ENCODE results near the gene OR51I1.

GRCh38 chr11:5420993-5421392, 20.3 kb downstream of the OR51I1 start:
- TF ChIP-seq ZNF8 (CRISPR knock-in tag; IDR thresholded peaks at IDR 0.05) (no peak), RARB (CRISPR knock-in tag; IDR thresholded peaks at IDR 0.05) (no peak), ZFP30 (CRISPR knock-in tag; IDR thresholded peaks at IDR 0.05) (no peak), ZNF70 (CRISPR knock-in tag; IDR thresholded peaks at IDR 0.05) (no peak)
- TF ChIP-seq, protein P1, sequence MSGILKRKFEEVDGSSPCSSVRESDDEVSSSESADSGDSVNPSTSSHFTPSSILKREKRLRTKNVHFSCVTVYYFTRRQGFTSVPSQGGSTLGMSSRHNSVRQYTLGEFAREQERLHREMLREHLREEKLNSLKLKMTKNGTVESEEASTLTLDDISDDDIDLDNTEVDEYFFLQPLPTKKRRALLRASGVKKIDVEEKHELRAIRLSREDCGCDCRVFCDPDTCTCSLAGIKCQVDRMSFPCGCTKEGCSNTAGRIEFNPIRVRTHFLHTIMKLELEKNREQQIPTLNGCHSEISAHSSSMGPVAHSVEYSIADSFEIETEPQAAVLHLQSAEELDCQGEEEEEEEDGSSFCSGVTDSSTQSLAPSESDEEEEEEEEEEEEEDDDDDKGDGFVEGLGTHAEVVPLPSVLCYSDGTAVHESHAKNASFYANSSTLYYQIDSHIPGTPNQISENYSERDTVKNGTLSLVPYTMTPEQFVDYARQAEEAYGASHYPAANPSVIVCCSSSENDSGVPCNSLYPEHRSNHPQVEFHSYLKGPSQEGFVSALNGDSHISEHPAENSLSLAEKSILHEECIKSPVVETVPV (CRISPR knock-in tag; IDR thresholded peaks at IDR 0.05) = no peak
- TF ChIP-seq, protein P2, sequence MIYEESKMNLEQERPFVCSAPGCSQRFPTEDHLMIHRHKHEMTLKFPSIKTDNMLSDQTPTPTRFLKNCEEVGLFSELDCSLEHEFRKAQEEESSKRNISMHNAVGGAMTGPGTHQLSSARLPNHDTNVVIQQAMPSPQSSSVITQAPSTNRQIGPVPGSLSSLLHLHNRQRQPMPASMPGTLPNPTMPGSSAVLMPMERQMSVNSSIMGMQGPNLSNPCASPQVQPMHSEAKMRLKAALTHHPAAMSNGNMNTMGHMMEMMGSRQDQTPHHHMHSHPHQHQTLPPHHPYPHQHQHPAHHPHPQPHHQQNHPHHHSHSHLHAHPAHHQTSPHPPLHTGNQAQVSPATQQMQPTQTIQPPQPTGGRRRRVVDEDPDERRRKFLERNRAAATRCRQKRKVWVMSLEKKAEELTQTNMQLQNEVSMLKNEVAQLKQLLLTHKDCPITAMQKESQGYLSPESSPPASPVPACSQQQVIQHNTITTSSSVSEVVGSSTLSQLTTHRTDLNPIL (CRISPR knock-in tag; IDR thresholded peaks at IDR 0.05; ENCODE audit: low read depth) = no peak
- TF ChIP-seq, protein P3, sequence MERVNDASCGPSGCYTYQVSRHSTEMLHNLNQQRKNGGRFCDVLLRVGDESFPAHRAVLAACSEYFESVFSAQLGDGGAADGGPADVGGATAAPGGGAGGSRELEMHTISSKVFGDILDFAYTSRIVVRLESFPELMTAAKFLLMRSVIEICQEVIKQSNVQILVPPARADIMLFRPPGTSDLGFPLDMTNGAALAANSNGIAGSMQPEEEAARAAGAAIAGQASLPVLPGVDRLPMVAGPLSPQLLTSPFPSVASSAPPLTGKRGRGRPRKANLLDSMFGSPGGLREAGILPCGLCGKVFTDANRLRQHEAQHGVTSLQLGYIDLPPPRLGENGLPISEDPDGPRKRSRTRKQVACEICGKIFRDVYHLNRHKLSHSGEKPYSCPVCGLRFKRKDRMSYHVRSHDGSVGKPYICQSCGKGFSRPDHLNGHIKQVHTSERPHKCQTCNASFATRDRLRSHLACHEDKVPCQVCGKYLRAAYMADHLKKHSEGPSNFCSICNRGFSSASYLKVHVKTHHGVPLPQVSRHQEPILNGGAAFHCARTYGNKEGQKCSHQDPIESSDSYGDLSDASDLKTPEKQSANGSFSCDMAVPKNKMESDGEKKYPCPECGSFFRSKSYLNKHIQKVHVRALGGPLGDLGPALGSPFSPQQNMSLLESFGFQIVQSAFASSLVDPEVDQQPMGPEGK (CRISPR knock-in tag; IDR thresholded peaks at IDR 0.05; ENCODE audit: borderline replicate concordance) = no peak
